ENCODE results near the gene USP6.
"Not testable (repeated sequence)": the region's sequence is repeated elsewhere in the genome, so short reads cannot be mapped to it uniquely, and the experiment has no call there.

Gene USP6

DNA sequence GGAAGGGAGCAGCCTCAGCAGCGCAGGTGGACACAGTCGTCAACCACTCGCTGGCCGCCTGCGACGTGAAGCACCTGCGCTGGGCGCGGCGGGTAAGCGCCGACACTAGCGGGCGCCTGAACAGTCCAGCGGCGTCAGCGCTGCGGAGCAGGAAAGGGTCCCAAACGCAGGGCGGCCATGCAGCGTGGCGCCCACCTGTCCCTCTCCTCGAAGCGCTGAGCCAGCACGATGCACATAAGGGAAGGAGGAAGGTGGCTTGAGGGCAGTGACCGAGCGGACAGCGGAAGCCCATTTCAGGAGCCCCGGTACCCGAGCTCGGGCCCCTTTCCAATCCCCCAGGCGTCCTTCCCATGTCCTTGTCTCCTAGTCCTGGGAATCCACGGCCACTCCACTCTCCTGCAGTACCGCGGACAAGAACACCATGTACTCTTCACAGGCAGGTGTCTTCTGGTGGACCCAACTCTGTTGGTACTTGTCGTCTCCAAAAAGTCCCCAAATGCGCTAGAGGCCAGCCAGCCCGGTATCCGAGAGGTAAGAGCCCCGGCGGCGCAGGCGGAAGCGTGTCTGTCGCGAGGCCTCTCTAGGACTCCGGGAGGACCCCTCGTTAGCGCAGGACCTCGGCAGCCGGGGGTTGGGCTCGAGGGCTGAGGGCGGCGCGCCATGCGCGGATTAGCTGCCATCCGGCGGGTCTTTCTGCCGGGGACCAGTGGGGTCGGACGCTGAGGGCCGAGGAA is 18.6 kb upstream of the USP6 start:
- H3K36me3 ChIP-seq (ENCODE audit: control insufficient read depth, insufficient read depth, low read length): no peaks in the 10 kb centered on the region
- H3K27me3 ChIP-seq (ENCODE audit: control insufficient read depth, insufficient read depth, low read length): no peaks in the 10 kb centered on the region
- no peaks in the 10 kb centered on the region for H3K4me1 ChIP-seq (ENCODE audit: control insufficient read depth, insufficient read depth, low read length)
- H3K4me3 ChIP-seq (ENCODE audit: low read length): peak overlapping the region; percentile 51
- peaks cover 2% of the 10 kb centered on the region for H3K9me3 ChIP-seq (ENCODE audit: control insufficient read depth, insufficient read depth, low read length)
- DNase-seq (ENCODE audit: low read depth, low spot score): no peak
- no peak overlapping the region for H3K27ac ChIP-seq (ENCODE audit: low read length)
- no CpG with 5 or more reads among the region's 63 CpGs for whole genome bisulfite sequencing (ENCODE audit: insufficient coverage, insufficient read length)

DNA sequence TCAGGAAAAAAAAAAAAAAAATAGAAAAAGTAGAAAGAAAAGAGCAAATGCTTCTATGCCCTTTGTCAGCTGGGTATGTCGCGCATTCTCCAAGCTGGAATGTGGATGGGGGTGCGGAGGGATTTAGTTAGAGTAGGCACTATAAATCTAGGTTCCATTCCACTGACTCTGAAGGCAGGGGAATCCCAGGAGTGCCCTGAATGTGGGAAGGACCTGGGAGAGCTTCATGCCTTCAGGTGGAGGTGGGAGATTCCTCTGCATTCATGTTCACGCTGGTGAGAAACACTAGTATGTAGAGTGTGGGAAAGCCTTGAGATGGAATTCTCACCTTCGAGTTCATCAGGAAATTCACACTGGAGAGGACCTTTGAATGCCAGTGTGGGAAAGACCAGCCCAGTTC is 16.6 kb upstream of the USP6 start:
- no CpG with 5 or more reads among the region's 5 CpGs for WGBS (ENCODE audit: insufficient coverage, insufficient read length)
- DNase-seq (ENCODE audit: low read depth, low spot score): no peak
- Histone ChIP-seq H3K27me3 (ENCODE audit: control insufficient read depth, insufficient read depth, low read length) (no peaks in the 10 kb centered on the region), H3K27ac (ENCODE audit: low read length) (no peak overlapping the region), H3K4me1 (ENCODE audit: control insufficient read depth, insufficient read depth, low read length) (no peaks in the 10 kb centered on the region), H3K4me3 (ENCODE audit: low read length) (no peak overlapping the region), H3K36me3 (ENCODE audit: control insufficient read depth, insufficient read depth, low read length) (no peaks in the 10 kb centered on the region), H3K9me3 (ENCODE audit: control insufficient read depth, insufficient read depth, low read length) (peaks cover 1% of the 10 kb centered on the region; the same call in 1 of the 2 replicates)

DNA sequence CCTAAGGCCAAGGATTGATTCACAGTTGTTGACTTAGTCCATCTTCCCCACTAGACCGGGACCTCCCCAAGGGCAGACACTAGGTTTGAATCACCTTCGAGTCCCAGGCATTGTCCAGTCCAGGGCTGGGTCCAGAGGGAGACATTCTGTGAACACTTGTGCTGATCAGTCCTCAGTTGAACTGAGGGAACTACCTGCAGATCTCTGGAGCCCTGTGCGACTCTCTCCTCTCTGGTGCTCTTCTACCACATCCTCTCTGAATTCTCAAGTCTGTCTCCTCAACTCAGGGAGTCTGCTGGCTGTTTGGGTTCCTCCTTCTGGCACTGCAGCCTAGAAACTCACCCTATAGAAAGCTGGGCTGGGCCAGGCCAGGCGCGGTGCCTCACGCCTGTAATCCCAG is 15.0 kb upstream of the USP6 start:
- Histone ChIP-seq H3K27me3 (ENCODE audit: control insufficient read depth, insufficient read depth, low read length) (no peaks in the 10 kb centered on the region), H3K36me3 (ENCODE audit: control insufficient read depth, insufficient read depth, low read length) (peaks cover 3% of the 10 kb centered on the region; the same call in 1 of the 2 replicates), H3K4me3 (ENCODE audit: low read length) (no peak overlapping the region), H3K27ac (ENCODE audit: low read length) (no peak overlapping the region), H3K9me3 (ENCODE audit: control insufficient read depth, insufficient read depth, low read length) (no peaks in the 10 kb centered on the region), H3K4me1 (ENCODE audit: control insufficient read depth, insufficient read depth, low read length) (no peaks in the 10 kb centered on the region)
- DNase-seq (ENCODE audit: low read depth, low spot score): no peak
- no CpG with 5 or more reads among the region's 6 CpGs for WGBS (ENCODE audit: insufficient coverage, insufficient read length)

DNA sequence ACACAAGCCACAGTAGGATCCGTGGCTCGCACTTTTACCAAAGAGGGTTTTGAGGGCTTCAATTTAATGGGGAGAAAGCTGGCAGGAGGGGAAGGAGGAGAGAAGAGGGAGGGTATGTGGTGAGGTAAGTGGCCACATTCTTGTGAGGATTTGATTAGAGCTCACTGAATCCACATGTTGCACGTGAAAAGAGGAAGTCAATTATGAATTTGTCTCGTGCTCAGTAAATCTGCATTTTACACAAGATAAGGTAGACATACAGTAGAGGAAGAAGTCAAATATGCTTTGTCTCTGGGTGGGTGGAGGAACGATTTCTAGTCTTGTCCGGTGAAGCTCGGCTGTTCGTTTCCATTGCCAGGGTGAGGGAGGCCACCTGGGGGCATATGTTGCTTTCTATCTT is 5.0 kb upstream of the USP6 start:
- Histone ChIP-seq H3K4me1 (ENCODE audit: control insufficient read depth, insufficient read depth, low read length) (no peaks in the 10 kb centered on the region), H3K4me3 (ENCODE audit: low read length) (peak overlapping the region; percentile 86; the same call in 1 of the 2 replicates), H3K36me3 (ENCODE audit: control insufficient read depth, insufficient read depth, low read length) (peaks cover 21% of the 10 kb centered on the region), H3K9me3 (ENCODE audit: control insufficient read depth, insufficient read depth, low read length) (no peaks in the 10 kb centered on the region), H3K27ac (ENCODE audit: low read length) (no peak overlapping the region), H3K27me3 (ENCODE audit: control insufficient read depth, insufficient read depth, low read length) (no peaks in the 10 kb centered on the region)
- DNase-seq (ENCODE audit: low read depth, low spot score): no peak
- WGBS (ENCODE audit: insufficient coverage, insufficient read length): no CpG with 5 or more reads among the region's 8 CpGs

DNA sequence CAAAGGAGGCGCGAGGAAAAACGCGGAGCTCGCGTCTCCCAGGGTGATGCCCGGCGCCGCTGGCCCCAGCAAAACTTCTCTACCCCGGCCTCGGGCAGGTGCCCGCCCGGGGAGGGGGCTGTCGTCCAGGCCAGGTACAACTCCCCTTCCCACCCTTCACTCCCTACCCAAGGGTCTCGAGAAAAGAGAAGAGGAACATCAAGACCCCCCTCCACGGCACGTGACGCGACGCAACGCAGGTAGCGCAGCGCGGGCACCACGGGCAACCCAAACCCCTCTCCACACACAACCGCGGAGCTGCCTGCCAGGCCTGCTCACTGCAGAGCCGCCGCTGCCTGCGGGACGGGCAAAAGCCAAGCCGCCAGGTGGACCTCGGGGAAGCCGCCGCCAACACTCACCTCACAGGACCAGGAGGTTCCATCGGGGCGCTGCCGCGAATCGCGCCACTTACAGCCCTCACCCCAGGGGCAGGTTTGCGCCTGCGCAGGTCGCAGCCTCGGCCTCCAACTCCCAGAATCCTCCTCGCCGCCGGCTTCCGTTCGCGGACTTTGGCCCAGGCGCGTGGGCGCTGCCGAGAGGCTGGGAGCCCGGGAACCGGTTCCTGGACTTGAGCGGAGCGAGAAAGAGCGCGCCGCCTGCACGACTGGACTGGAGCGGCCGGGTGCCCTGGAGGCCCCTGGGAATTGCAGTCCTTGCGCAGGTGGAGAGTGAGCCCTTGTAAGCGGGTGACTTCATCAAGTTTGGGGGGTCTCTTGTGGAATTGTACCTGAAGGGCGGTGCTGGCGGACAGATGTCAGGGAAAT is 4.2 kb upstream of the USP6 start, which contains the start of gene ZNF232:
TSS of gene ZNF232 (minus strand) at position 477 of the 803 bp plus-strand sequence. CDS start at position 421, 56 bp downstream.
- peaks cover 15% of the 10 kb centered on the region for H3K36me3 ChIP-seq (ENCODE audit: control insufficient read depth, insufficient read depth, low read length)
- no CpG with 5 or more reads among the region's 69 CpGs for WGBS (ENCODE audit: insufficient coverage, insufficient read length)
- H3K9me3 ChIP-seq (ENCODE audit: control insufficient read depth, insufficient read depth, low read length): no peaks in the 10 kb centered on the region
- peak within 1 kb of the TSS; percentile 86 for H3K4me3 ChIP-seq (ENCODE audit: low read length)
- no peaks in the 10 kb centered on the region for H3K27me3 ChIP-seq (ENCODE audit: control insufficient read depth, insufficient read depth, low read length)
- DNase-seq (ENCODE audit: low read depth, low spot score): peak; percentile 96
- H3K4me1 ChIP-seq (ENCODE audit: control insufficient read depth, insufficient read depth, low read length): no peaks in the 10 kb centered on the region
- no peak within 1 kb of the TSS for H3K27ac ChIP-seq (ENCODE audit: low read length)

DNA sequence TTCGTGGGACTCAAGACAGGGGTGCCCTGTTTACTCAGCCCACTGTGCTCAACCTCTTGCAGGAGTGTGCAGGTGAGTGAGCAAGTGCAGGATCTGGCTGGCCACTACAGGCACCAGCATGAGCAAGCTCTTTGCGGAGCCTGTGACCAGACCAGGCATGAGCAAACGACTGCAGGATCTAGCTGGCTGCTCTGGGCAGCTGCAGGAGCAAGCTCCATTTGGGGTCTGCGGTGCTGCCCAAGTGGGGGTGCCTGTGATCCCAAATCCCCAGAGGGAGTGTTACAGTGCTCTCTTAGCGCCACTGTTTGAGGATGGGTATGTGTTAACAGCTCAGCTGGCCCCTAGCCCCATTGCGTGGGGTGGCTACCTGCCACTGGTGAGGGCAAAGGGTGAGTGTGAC is 2.4 kb downstream of the USP6 start:
- Histone ChIP-seq H3K36me3 (ENCODE audit: control insufficient read depth, insufficient read depth, low read length) (no peaks in the 10 kb centered on the region), H3K27me3 (ENCODE audit: control insufficient read depth, insufficient read depth, low read length) (no peaks in the 10 kb centered on the region), H3K27ac (ENCODE audit: low read length) (no peak overlapping the region), H3K9me3 (ENCODE audit: control insufficient read depth, insufficient read depth, low read length) (no peaks in the 10 kb centered on the region), H3K4me1 (ENCODE audit: control insufficient read depth, insufficient read depth, low read length) (no peaks in the 10 kb centered on the region; the same call in 1 of the 2 replicates), H3K4me3 (ENCODE audit: low read length) (no peak overlapping the region)
- DNase-seq (ENCODE audit: low read depth, low spot score): no peak
- no CpG with 5 or more reads among the region's 6 CpGs for WGBS (ENCODE audit: insufficient coverage, insufficient read length)

DNA sequence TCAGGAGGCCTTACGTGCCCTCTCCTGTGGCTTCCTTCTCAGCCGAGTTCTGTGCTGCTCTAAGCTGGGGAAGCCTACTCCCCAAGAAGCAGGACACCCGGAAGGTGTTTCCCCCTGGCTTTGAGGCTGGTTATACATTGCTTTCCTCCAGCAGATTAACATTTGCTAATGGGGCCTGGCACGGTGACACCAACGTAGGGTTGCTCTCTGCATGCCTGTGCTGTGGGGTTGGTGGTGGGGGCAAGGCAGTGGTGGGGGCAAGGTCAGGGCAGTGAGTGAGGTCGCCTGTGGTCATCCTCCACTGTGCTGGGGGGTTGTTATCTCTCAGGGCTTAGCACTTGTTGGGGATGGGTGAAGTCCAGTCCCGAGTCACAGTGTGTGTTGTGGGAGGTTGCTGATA is 4.2 kb downstream of the USP6 start:
- no peaks in the 10 kb centered on the region for H3K36me3 ChIP-seq (ENCODE audit: control insufficient read depth, insufficient read depth, low read length)
- H3K9me3 ChIP-seq (ENCODE audit: control insufficient read depth, insufficient read depth, low read length): no peaks in the 10 kb centered on the region
- H3K4me1 ChIP-seq (ENCODE audit: control insufficient read depth, insufficient read depth, low read length): peaks cover 2% of the 10 kb centered on the region; the same call in 1 of the 2 replicates
- no peaks in the 10 kb centered on the region; the same call in 1 of the 2 replicates for H3K27me3 ChIP-seq (ENCODE audit: control insufficient read depth, insufficient read depth, low read length)
- H3K4me3 ChIP-seq (ENCODE audit: low read length): no peak overlapping the region
- WGBS (ENCODE audit: insufficient coverage, insufficient read length): no CpG with 5 or more reads among the region's 7 CpGs
- H3K27ac ChIP-seq (ENCODE audit: low read length): no peak overlapping the region
- no peak for DNase-seq (ENCODE audit: low read depth, low spot score)

DNA sequence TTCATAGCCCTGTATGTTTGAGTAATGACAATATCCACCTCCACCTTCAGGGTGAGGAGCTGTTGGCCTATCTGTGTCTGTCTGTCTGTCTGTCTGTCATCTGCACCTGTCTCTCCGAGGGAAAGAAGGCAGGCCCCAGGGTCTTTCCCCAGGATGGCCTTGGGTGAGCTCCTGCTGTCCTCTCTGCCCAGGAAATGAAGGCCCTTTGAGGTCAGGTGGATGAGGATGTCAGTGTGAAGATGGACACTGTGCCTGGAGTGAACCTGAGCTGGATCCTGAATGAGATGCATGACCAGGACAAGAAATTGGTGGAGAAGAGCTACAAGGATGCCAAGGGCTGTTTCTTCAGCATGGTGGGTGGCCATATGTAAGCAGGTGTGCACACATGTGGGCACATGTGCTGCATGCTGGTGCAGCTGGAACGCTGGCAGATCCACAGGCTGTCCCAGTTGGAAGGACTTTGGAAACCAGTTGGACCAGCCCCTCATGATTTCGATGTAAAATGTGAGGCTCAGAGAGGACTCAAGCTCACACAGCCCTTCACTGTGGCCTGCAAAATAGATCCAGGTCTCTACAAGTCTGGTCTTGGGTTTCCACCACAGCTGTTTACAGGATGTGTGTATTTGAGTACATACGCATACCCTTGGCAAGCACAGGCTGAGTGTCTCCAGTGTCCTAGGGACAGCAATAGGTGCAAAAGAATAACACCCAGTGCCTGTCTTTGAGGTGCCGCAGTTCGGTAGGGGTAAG is 4.8 kb downstream of the USP6 start:
- not testable (repeated sequence) for H3K4me1 ChIP-seq (ENCODE audit: control insufficient read depth, insufficient read depth, low read length); H3K4me3 ChIP-seq (ENCODE audit: low read length); H3K9me3 ChIP-seq (ENCODE audit: control insufficient read depth, insufficient read depth, low read length); DNase-seq (ENCODE audit: low read depth, low spot score); H3K27ac ChIP-seq (ENCODE audit: low read length); H3K36me3 ChIP-seq (ENCODE audit: control insufficient read depth, insufficient read depth, low read length); H3K27me3 ChIP-seq (ENCODE audit: control insufficient read depth, insufficient read depth, low read length)
- no CpG with 5 or more reads among the region's 6 CpGs for WGBS (ENCODE audit: insufficient coverage, insufficient read length)

DNA sequence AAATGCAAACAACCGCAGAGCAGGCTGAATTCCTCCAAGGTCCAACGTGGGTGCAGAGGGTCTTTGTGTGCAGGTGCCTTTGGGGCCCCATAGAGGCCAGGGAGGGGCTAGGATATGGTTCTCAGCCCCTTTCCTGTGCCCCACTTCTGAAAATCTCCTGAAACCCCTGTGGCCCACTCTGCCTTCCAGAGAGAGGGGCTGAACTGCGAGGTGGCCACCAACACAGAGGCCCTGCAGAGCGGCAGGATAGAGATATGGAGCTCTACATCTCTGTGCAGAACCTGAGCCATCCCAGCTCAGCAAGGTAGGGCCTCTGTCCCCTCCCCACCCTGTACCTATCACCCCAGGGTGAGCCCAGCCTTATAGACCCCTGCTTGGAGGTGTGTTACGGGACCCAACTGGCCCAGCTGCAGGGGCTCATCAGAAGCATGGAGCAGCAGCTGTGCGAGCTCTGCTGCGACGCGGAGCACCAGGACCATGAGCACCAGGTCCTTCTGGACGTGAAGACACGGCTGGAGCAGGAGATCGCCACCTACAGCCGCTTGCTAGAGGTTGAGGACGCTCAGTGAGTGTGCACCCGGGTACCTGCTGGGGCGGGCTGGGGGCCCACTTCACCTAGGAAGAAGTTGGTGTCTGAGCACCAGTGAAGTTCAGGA is 5.5 kb downstream of the USP6 start:
- no peaks in the 10 kb centered on the region; the same call in 1 of the 2 replicates for H3K27me3 ChIP-seq (ENCODE audit: control insufficient read depth, insufficient read depth, low read length)
- peaks cover 2% of the 10 kb centered on the region; the same call in 1 of the 2 replicates for H3K4me1 ChIP-seq (ENCODE audit: control insufficient read depth, insufficient read depth, low read length)
- no peak overlapping the region for H3K27ac ChIP-seq (ENCODE audit: low read length)
- H3K4me3 ChIP-seq (ENCODE audit: low read length): no peak overlapping the region
- DNase-seq (ENCODE audit: low read depth, low spot score): no peak
- no peaks in the 10 kb centered on the region for H3K36me3 ChIP-seq (ENCODE audit: control insufficient read depth, insufficient read depth, low read length)
- H3K9me3 ChIP-seq (ENCODE audit: control insufficient read depth, insufficient read depth, low read length): no peaks in the 10 kb centered on the region
- WGBS (ENCODE audit: insufficient coverage, insufficient read length): no CpG with 5 or more reads among the region's 16 CpGs

DNA sequence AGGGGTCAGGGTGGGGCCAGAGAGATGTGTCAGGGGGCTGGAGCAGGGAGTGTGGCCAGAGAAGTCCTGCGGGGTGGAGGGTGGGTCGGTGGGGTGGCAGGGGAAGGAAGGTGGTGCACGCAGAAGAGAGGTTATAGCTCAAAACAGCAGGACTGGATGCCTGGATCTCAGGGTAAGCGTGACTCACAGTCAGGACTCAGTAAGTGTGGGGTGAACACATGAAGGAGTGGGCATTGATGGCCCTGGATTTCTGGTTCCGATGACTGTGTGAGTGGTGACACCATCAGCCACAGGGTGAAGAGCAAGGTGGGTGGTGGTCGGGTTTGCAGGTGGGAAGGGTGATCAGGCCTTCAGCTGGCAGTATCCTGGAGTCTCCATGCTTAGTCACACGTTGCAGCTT is 6.2 kb downstream of the USP6 start:
- not testable (repeated sequence) for H3K27me3 ChIP-seq (ENCODE audit: control insufficient read depth, insufficient read depth, low read length); DNase-seq (ENCODE audit: low read depth, low spot score); H3K9me3 ChIP-seq (ENCODE audit: control insufficient read depth, insufficient read depth, low read length); H3K27ac ChIP-seq (ENCODE audit: low read length); H3K4me1 ChIP-seq (ENCODE audit: control insufficient read depth, insufficient read depth, low read length); H3K4me3 ChIP-seq (ENCODE audit: low read length); H3K36me3 ChIP-seq (ENCODE audit: control insufficient read depth, insufficient read depth, low read length)
- no CpG with 5 or more reads among the region's 7 CpGs for WGBS (ENCODE audit: insufficient coverage, insufficient read length)

Measured in iPS DF 6.9 (cell line).